ENCODE measurements around the gene MEP1A.
"Not testable (repeated sequence)": the region's sequence is repeated elsewhere in the genome, so short reads cannot be mapped to it uniquely, and the experiment has no call there.

MEP1A gene, protein sequence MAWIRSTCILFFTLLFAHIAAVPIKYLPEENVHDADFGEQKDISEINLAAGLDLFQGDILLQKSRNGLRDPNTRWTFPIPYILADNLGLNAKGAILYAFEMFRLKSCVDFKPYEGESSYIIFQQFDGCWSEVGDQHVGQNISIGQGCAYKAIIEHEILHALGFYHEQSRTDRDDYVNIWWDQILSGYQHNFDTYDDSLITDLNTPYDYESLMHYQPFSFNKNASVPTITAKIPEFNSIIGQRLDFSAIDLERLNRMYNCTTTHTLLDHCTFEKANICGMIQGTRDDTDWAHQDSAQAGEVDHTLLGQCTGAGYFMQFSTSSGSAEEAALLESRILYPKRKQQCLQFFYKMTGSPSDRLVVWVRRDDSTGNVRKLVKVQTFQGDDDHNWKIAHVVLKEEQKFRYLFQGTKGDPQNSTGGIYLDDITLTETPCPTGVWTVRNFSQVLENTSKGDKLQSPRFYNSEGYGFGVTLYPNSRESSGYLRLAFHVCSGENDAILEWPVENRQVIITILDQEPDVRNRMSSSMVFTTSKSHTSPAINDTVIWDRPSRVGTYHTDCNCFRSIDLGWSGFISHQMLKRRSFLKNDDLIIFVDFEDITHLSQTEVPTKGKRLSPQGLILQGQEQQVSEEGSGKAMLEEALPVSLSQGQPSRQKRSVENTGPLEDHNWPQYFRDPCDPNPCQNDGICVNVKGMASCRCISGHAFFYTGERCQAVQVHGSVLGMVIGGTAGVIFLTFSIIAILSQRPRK

DNA sequence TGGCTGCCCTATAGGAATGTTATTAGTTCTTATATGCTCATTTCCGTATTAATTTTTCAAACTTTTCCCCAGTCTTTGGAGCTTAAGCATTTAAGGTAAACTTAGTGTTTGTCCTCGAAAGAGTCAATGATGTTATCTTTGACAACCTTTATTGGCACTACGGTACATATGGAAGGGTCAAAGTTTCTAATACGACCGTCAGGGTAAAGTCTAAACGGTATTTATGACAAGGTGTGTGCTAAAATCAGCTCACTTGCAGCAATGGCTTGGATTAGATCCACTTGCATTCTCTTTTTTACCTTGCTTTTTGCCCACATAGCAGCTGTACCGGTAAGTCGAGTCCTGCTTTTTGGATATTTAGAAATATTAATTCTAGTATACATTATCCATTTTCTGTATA, at the start of gene MEP1A:
MEP1A (plus strand) TSS at position 252 of the 400 bp plus-strand sequence; CDS start at position 262, 10 bp downstream.
- DNase-seq: no peak

DNA sequence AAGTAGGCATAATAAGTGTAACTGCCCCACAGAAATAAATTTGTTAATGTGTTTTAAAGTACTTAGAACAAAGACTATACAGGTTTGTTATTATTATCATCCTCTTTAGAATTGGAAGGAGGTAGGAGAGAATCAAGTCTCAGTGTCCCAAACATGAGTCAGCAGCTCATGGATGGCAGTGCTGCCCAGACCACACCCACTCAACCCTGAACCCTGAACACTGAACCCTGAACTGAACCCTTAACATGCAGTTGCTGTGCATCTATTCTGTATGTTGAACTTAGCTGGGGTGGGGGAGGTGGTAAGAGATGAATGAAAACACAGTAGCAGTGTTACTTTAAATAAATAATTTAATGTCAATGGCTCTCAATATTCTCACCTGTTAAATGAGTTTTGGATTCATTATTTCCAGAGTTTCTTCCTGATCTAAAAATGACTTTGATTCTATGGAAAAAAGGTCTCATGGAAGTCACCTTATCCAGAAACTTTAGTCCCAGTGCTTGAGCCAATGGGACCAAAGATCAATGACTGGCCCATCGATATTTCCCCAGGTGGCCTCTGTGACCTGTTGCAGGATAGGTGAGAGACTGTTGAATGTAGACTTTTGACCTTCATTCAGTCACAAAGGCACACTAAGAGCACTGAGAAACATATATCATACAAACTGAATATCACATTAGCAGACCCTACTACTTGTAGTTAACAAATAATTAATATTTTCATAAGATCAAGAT, 49.6 kb upstream of the MEP1A start:
- no peak for DNase-seq

DNA sequence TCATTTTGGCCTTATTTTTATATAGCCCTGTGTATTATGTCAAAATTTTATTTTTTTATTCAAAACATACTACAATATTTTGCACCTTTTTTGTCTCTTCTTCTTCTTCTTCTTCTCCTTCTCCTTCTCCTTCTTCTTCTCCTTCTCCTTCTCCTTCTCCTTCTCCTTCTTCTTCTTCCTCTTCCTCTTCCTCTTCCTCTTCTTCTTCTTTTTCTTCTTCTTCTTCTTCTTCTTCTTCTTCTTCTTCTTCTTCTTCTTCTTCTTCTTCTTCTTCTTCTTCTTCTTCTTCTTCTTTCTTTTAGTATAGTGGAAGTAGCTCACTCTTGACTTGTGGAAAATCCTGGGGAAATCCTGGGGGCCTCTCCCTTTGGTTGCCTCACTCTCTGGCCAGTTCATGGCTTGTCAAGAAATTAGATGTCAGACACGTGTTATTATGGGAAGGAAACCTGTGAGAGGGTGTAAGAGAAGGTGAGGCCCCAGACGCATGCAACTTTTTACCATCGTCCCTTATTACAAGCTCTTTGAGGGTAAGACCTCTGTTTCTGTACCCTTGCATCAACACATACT, 48.9 kb upstream of the MEP1A start:
- not testable (repeated sequence) for DNase-seq

DNA sequence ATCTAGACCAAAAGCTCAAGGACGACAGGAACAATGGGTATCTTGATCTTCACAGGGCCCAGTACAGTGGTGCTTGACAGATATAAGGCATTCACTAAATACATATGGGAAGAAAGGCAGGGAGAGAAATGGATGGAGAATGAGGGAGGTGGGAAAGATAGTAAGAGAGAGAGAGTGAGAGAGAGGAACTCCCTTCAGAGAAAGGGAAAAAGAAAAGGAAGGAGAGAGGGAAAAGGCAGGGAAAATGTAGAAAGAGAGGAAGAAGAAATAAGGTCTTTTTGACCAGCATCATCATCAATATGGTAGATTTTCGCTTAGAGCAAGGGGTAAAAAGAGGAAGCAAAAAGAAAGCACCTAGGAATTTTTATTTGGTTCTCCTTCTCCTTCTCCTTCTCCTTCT, 47.2 kb upstream of the MEP1A start:
- DNase-seq: no peak

DNA sequence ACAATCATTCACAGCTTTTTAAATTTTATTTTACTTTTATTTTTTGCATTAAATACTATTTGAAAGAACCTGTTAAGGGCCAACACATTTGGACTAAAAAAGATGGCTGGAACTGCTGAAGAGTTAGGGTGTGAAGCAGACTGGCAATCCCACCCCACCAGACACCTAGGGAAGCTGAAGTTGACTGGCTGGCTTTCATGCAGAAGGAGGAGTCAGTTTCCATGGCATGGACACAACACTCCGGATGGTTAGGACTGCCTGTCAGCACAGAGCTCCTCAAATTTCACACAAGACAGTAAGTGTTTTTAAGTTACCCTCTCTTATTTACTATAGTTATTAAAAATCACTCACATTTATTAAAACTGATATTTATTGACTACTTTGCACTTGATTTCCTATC, 46.5 kb upstream of the MEP1A start, which contains the start of gene ANKRD66:
ANKRD66 (plus strand) TSS at position 238 of the 400 bp plus-strand sequence. CDS start 5,016 bp downstream, outside the sequence.
- no peak for DNase-seq

DNA sequence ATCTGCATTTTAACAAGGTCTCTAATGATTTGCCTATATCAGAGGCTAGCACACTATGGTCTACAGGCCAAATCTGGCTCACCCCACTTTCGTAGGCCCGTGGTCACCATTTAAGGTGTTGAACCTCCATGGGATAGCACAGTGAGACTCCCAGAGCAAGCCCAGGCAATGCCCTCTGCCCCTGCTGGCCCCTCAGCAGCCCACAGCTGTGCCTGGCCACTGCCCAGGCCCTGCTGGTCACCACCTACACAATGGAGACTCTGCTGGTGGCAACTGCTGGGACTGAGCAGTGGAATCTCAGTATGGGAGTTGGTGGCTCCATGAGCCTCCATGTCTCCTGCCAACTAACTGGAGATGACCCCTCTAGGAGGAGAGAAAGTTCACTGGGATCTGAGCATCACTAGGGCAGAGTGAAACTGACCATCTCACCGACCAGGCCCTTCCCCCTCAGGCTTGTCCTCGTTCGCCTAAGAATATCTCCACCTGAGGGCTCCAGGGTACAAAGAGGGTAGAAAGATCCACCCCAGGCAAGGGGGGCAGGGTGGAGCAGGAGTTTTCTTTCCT, 44.2 kb upstream of the MEP1A start:
- DNase-seq: no peak

DNA sequence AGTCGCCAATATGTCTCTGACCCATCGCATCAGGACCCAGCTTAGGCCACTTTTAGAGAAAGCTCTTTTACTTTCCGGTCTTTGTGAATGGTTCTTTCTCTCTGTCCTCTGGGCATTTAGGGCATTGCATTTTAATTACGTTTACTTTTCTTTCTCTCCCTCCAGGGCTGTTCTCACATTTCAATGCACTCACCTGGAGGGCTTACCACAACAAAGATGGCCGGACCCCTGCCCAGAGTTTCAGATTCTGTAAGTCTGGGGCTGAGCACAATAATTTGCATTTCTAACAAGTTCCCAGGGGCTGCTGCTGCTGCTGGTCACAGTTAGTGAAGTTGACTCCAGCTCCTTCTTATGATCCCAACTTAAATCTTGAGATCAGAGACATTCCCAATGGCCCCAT, 43.5 kb upstream of the MEP1A start:
- no peak for DNase-seq

DNA sequence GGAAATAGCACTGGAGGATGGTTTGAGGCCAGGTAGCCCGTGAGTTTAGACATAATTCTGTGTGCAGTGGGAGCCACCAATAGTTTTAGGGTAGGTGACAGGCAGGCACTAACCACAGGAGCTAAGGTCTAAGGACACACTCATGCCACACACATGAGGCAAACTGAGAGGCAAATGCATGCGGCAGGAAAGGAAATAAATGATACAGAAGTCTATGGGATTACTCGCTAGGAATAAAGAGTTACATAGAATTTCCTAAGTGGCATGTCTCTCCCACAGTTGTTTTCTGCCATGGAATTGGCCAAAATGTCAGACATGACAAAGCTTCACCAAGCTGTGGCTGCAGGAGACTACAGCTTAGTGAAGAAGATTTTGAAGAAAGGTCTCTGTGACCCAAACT, 41.5 kb upstream of the MEP1A start:
- no peak for DNase-seq

DNA sequence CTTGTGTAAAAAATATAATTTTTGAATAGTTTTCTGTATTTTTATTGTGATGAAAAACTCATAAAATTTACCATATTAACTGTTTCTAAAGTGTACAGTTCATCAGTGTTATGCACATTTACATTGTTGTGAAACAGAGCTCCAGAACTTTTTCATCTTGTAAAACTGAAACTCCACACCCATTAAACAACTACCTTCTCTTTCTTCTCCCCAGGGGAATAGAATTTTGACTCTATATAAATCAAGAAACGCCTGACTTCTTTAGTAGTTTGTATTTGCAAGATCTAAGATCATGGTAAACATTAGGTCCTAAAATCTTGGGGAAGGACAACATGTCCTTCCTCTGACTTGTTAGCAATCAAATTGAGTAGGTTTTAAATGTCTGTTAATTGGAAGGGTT, 37.3 kb upstream of the MEP1A start:
- DNase-seq: no peak

DNA sequence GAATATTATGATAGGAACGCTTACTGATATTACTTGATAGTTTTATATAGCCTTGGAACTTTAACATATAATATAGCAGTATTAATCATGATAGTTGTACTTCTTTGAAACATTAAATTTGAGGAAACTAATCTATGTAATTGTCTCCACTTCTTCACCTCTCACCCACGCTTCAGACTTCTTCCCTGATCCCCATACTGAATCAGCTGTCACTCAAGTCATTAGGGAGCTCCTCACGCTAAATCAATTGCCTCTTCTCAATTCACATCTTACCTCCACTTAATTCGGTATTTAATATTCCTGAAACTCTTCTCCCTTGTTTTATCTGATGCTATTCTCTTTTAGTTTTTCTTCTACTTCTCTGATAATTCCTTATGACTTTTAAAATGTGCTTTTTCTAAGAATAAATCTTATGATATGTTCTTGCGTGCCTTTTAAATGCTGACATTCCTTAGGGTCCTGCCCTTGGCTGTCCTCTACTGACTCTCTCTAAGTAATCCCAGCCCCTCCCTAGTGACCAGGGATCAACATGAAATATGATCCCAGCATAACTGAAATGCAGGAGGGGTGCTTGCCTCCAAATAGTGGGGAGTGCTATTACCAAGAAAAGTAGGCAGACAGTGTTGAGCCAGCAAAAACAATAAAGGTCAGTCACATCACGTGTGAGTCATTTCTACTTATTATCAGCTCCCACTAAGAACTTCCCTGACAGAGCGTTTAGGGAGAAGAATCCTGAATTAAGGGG, 36.5 kb upstream of the MEP1A start:
- DNase-seq: no peak

DNA sequence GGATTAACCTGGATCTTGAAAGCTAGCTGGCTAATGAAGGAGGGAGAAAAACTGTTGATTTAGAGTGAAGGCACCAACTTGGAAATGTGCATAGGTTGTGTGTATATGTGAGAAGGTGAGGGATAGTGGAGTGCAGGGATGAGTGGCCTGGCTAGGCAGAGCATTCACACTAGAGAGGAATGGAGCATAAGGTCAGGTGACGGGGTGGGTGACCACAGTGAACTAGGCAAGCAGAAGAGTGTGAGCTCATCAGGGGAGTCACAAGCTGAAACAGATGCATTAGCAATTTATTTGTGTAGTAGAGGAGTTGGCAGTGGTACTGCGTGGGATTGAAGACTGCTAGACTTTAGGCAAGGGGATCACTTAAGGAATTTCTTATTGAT, 36.0 kb upstream of the MEP1A start:
- DNase-seq: no peak

DNA sequence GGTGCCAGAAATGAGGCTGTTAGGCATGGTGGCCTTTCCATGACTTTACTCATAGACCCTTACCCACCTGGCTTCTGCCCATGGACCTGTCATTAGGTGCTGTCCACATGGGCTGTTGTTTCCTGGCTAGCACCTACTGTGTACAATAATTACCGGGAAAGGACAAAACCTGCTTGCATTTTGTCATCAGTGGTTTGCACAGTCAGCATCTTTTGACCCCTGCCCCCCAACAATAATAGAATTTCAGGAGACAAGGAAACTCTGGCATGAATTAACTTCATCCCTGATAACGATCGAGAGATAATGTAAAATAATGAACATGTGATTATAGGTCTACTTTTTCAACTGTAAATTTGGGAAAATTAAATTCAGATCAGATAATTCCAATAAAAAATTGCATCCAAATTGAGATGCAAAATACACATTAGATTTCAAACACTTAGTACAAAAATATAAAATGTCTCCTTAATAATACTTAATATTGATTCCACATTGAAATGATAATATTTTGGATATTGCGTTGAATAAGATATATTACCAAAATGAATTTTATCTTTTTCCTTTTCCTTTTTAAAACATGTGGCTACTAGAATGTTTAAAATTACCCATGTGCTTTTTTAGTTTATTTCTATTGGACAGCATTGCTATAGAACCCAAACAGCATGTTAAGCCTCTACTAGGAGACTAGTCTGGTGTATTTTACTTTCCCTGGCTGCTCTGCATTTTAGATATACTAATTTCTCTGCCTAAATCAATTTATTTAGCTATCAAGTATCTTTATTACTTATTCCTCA, 34.0 kb upstream of the MEP1A start:
- no peak for DNase-seq

DNA sequence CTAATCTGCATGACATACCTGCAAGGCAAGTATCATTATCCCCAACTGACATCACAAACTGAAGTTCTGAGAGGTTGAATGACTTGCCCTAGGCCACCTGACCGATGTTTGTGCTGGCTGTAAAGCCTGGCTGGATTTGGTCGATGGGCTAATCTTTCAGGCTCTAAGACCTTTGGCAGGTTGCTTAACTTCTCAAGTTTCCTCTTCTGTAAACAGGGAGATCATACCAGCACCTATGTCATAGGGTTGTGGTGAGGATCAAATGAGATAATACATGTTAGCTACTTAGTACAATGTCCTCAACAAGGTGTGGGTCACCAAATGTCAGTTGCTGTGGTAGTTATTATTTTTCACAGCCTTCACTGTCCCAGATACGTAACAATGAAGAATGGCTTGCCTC, 32.3 kb upstream of the MEP1A start:
- no peak for DNase-seq

DNA sequence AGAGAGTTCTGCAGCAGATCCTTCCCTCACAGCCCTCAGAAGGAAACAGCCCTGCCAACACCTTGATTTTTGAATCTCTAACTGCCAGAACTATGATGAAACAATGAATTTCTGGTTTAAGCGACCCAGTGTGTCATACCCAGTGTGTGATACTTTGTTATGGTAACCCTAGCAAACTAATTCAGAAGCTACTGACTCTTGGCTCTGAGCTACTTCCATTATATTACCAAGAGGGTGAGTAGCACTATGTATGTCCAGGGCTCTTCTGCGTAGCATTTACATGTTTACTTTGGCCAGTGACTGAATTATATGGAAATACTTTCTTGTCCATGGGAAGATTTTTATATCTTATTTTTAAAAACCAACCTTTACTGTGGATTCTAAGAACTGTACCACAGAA, 29.7 kb upstream of the MEP1A start:
- no peak for DNase-seq

DNA sequence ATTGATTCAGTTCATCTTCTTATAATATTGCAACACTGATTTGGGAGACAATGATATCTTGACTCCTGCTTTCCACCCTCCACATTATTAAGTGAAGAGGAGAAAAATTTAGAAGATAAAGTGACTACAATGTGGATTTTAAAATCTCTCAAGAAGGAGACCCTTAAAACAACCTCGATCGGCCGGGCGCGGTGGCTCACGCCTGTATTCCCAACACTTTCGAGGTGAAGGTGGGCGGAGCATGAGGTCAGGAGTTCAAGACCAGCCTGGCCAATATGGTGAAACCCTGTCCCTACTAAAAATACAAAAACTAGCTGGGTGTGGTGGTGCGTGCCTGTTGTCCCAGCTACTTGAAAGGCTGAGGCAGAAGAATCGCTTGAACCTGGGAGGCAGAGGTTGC, 28.9 kb upstream of the MEP1A start:
- not testable (repeated sequence) for DNase-seq

DNA sequence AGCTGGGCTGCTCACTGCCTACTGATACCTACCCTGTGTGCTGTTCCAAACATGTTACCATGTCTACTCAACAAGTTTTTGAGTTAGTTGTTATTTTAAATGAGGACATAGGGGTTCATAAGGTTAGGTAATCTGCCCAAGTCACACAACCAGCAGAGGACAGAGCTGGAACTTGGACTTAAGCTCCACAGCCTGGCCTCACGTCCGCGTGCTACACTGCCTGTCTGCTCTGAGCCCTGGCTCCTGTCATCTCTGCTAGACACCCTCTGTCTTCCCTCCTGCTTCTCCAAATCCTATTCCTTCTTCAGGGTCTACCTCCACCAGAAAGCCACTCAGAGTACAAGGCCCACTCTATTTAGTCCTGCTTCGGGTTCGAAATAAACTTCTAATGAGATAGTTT, 28.2 kb upstream of the MEP1A start:
- DNase-seq: no peak

DNA sequence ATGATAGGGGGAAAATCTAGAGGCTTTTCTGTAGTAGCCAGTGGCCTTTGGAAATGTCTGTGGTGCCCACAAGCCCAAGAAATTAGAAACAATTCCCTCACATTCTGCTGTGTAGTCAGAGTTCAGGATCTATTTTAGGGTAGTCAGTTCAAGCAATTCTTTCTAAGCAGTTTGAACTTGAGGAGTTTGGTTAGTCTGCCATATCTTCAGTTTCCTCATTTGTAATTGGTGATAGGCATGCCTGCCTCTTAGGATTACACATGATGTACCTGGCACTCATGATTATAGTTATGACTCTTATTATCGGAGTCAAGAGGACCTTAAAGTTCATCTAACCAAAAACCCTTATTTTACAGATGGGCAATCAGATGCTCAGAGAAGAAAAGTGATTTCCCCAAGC, 21.2 kb upstream of the MEP1A start:
- DNase-seq: no peak

DNA sequence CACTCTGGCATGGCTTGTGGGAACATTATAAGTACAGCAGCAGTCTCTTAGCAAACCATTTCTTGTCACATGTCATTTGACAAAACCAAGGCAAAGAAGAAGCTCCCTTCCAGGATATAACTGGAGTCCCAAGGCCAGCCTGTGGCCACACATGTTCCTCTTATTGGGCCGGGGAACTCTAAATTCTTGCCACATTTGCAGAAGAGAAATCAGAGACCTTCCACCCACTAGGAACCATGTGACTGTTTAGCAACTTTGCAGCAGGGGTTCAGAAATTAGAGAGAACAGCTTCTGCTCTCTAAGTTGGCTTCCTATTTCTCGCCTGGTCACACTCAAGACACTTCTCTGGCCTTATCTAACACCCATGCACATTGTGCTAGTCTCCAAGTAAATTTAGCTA, 20.4 kb upstream of the MEP1A start:
- no peak for DNase-seq

DNA sequence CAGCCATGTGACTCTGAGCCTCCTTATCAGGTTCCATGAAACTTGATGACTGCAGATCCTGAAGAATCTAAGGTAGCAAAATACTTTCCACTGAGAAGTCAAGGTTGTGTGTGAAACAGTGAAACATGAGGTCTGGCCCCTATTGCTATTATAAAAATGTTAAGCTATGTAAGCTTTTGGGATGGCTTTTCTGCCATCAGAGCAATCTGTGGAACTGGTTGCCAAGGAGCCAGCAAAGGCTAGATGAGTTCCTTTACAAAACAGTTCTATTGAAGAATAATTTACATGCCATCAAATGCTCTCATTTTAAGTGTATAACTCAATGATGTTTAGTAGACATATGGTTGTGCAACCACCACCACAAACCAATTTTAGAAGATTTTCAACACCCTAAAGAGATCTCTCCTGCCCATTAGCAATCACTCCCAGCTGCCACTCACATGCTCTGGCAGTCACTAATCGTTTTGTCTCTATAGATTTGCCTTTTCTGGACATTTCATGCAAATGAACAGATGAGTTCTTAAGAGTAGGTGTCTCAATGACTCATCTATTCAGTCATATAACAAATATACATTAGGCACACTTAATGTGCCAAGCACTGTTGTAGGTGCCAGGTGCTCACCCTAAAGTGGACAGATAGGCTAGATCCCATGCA, 19.9 kb upstream of the MEP1A start:
- no peak for DNase-seq

DNA sequence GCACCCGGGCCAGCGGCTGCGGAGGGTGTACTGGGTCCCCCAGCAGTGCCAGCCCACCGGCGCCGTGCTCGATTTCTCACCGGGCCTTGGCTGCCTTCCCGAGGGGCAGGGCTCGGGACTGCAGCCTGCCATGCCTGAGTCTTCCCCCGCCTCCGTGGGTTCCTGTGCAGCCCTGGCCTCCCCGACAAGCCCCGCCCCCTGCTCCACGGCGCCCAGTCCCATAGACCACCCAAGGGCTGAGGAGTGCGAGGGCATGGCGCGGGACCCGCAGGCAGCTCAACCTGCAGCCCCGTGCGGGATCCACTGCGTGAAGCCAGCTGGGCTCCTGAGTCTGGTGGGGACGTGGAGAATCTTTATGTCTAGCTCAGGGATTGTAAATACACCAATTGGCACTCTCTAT, 18.5 kb upstream of the MEP1A start:
- DNase-seq: not testable (repeated sequence)

All from CD4-positive, alpha-beta T cell treated with Interleukin-17A for 4 hours (primary cell).